SK-N-MC (cell line): ENCODE results near the gene SV2C.
"Not testable (repeated sequence)": the region's sequence is repeated elsewhere in the genome, so short reads cannot be mapped to it uniquely, and the experiment has no call there.

Experiments used
- DNase-seq: peaks from one replicate; pipeline ENCODE4 v3.0.0-alpha.2; 2011; ENCODE audit warnings: low read depth, low spot score
- H3K27ac ChIP-seq: fragments of 200-600 bp; sonication (generic); 2 replicates; pipeline ENCODE4 v1.5.1; 2016; ENCODE audit warnings: mixed run types
- H3K36me3 ChIP-seq: fragments of 200-600 bp; sonication (generic); 2 replicates; pipeline ENCODE4 v1.6.1; 2017; ENCODE audit warnings: antibody characterized with exemption, low read length, mixed read lengths; ENCODE audit not compliant: insufficient read depth
- H3K4me3 ChIP-seq: fragments of 200-600 bp; sonication (generic); 2 replicates; pipeline ENCODE4 v1.5.1; 2016
- H3K9ac ChIP-seq: fragments of 200-600 bp; sonication (generic); 2 replicates; pipeline ENCODE4 v1.8.0; 2017; ENCODE audit warnings: mixed run types, mixed read lengths; ENCODE audit not compliant: insufficient read length
- H3K9me3 ChIP-seq: fragments of 200-600 bp; sonication (generic); 2 replicates; pipeline ENCODE4 v1.6.1; 2017; ENCODE audit warnings: low read depth, mild to moderate bottlenecking, antibody characterized with exemption, low read length, moderate library complexity, mixed read lengths
- EZH2 ChIP-seq: fragments of 200-600 bp; sonication (generic); IDR thresholded peaks from one replicate; pipeline ENCODE4 v1.6.1; 2017; ENCODE audit warnings: antibody characterized with exemption
- FOXP2 ChIP-seq: optimal IDR thresholded peaks from 2 replicates; pipeline ENCODE3; 2011; ENCODE audit warnings: mild to moderate bottlenecking, moderate library complexity; ENCODE audit not compliant: insufficient read depth; ENCODE audit errors: extremely low read length, control extremely low read depth
- POLR2AphosphoS5 ChIP-seq: IDR thresholded peaks from 2 replicates; pipeline ENCODE4 v1.6.1; 2012; ENCODE audit warnings: mild to moderate bottlenecking, low read depth, low read length, borderline replicate concordance

SV2C gene

DNA sequence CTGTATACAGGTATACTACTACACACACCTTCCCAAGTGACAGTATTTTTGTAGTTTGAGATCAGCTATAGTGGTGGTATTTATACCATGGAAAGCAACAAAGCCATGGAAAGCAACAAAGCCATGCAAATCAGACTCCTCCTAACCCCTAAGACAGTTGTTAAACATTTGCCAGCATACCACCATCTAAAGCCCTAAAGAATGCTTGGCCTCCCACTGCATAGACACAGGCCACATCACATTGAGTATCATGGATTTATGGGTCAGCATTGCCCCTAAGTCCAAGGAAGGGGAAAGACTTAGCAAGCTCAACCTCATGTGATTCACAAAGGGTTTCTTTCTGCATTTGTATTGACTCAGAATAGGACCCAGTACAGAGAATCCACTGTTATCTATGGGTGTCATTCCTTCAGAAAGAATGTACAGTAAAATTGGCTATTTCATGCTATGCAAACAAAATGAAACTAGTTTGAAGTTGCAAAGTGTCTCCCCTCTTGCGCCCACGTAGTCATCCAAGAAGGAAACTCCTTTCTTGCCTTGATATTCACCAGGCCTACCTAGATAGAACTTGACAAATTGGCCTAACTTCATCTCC lies 249.5 kb downstream of the SV2C start:
- Histone ChIP-seq H3K9ac (no peak overlapping the region), H3K36me3 (no peaks in the 10 kb centered on the region), H3K9me3 (no peaks in the 10 kb centered on the region), H3K27ac (no peak overlapping the region), H3K4me3 (no peak overlapping the region)
- no peak for TF ChIP-seq FOXP2
- no peak for TF ChIP-seq POLR2AphosphoS5
- TF ChIP-seq EZH2: no peak
- no peak for DNase-seq

- Histone ChIP-seq H3K36me3 (no peaks in the 10 kb centered on the region), H3K4me3 (no peak overlapping the region), H3K27ac (no peak overlapping the region), H3K9me3 (no peaks in the 10 kb centered on the region), H3K9ac (no peak overlapping the region)
- no peak for TF ChIP-seq POLR2AphosphoS5
- TF ChIP-seq EZH2: no peak
- TF ChIP-seq FOXP2: no peak
- DNase-seq: no peak
Measured at GRCh38 chr5:76333571-76333970, 250.4 kb downstream of the SV2C start.

- no peak overlapping the region for H3K9ac ChIP-seq
- H3K27ac ChIP-seq: no peak overlapping the region
- TF ChIP-seq EZH2 (no peak), FOXP2 (no peak), POLR2AphosphoS5 (no peak)
- no peak for DNase-seq
- no peaks in the 10 kb centered on the region for H3K36me3 ChIP-seq
- H3K9me3 ChIP-seq: no peaks in the 10 kb centered on the region
- no peak overlapping the region for H3K4me3 ChIP-seq
Measured at GRCh38 chr5:76334574-76334973, 251.4 kb downstream of the SV2C start.

- not testable (repeated sequence) for DNase-seq, H3K36me3 ChIP-seq
Measured at GRCh38 chr5:76335451-76335850, 252.3 kb downstream of the SV2C start.

DNA sequence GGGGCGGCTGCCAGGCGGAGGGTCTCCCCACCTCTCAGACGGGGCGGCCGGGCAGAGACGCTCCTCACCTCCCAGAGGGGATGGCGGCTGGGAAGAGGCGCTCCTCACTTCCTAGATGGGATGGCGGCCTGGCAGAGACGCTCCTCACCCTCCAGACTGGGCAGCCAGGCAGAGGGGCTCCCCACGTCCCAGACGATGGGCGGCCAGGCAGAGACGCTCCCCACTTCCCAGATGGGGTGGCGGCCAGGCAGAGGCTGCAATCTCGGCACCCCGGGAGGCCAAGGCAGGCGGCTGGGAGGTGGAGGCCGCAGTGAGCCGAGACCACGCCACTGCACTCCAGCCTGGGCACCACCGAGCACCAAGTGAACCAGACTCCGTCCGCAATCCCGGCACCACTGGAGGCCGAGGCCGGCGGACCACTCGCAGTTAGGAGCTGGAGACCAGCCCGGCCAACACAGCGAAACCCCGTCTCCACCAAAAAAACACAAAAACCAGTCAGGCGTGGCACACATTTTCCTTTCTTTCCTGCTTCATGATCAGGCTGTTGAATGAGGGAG lies 253.1 kb downstream of the SV2C start:
- not testable (repeated sequence) for H3K9me3 ChIP-seq, H3K4me3 ChIP-seq, H3K9ac ChIP-seq, DNase-seq, H3K27ac ChIP-seq, H3K36me3 ChIP-seq

More at GRCh38 chr5:76335451-76335850, 252.3 kb downstream of the SV2C start:
- H3K9ac ChIP-seq, H3K9me3 ChIP-seq, H3K27ac ChIP-seq, H3K4me3 ChIP-seq: not testable (repeated sequence)

DNA sequence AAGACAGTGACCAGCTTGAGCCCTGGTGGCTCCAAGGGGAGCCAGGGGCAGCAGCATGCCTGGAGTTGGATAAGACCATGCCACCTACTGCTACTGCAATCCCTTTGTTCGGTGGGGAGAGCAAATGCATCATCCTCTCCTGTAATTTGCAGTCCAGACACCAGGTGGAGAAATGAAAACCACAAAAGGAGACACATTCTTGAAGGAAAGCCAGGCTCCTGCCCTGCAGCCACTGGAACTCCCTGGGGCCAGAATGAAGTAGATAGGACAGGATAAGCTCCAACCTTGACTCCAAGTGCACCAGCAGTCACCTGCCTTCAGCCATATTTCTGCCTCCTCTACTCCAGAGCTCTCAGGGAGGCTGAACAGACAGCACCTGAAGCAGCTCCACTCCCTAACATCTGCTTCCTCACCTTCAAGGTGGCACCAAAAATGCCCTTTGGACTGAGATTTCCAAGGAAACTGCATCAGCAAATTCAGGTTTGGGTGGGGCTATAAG lies 254.8 kb downstream of the SV2C start:
- Histone ChIP-seq H3K27ac (no peak overlapping the region), H3K4me3 (no peak overlapping the region), H3K9me3 (no peaks in the 10 kb centered on the region), H3K36me3 (no peaks in the 10 kb centered on the region), H3K9ac (no peak overlapping the region)
- DNase-seq: no peak
- TF ChIP-seq FOXP2 (no peak), EZH2 (no peak), POLR2AphosphoS5 (no peak)

GRCh38 chr5:76339919-76340318 lies 256.7 kb downstream of the SV2C start:
- H3K4me3 ChIP-seq: no peak overlapping the region
- H3K27ac ChIP-seq: no peak overlapping the region
- no peaks in the 10 kb centered on the region for H3K36me3 ChIP-seq

GRCh38 chr5:76341651-76342334 lies 258.6 kb downstream of the SV2C start:
- H3K27ac ChIP-seq: no peak overlapping the region
- no peak overlapping the region for H3K4me3 ChIP-seq
- no peaks in the 10 kb centered on the region for H3K9me3 ChIP-seq
- TF ChIP-seq POLR2AphosphoS5 (no peak), EZH2 (no peak), FOXP2 (no peak)
- no peaks in the 10 kb centered on the region for H3K36me3 ChIP-seq
- H3K9ac ChIP-seq: no peak overlapping the region
- DNase-seq: no peak

More at GRCh38 chr5:76339919-76340318, 256.7 kb downstream of the SV2C start:
- Histone ChIP-seq H3K9ac (no peak overlapping the region), H3K9me3 (no peaks in the 10 kb centered on the region)
- DNase-seq: no peak
- TF ChIP-seq EZH2 (no peak), POLR2AphosphoS5 (no peak), FOXP2 (no peak)

DNA sequence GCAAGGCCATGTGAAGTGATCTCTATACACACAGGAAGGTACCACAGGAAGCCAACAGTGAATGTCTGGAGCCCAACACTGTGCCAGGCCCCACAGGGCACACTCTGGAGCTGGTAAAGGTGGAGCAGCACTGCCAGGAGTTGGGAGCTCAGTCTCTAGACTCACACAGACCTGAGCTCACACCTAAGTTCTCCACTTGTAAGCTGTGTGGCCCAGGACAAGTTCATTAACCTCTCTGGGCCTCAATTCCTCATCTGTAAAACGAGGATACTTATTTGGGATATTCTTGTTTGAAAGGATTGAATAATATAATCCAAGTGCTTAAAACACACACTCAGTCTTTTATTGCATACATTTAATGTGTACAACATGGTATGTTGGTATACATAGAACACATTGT lies 259.3 kb downstream of the SV2C start:
- no peak for TF ChIP-seq FOXP2
- TF ChIP-seq EZH2: no peak
- no peak for TF ChIP-seq POLR2AphosphoS5
- Histone ChIP-seq H3K4me3 (no peak overlapping the region), H3K36me3 (no peaks in the 10 kb centered on the region), H3K9ac (no peak overlapping the region), H3K27ac (no peak overlapping the region), H3K9me3 (no peaks in the 10 kb centered on the region)
- no peak for DNase-seq
